ENCODE results near the gene OCRL.

DNA sequence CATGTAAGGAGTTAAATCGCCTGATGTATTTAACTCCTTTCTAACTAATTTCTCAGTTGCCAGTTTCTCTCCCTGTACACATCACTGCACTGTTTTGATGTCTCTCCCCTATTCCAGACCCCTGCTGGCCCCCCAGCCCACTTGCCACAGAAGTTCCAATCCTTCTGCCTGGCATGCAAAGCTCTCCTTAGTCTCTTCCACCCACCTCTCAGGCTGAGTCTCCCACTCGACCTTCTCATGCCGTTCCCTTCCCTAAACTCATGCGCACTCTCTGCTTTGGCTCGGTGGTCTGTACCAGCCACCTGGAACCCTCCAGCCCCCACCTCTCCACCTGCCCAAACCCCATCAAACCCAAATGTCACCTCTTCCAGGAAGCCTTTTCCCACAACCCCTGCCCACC, 57.8 kb downstream of the OCRL start:
- TF ChIP-seq, protein P1, sequence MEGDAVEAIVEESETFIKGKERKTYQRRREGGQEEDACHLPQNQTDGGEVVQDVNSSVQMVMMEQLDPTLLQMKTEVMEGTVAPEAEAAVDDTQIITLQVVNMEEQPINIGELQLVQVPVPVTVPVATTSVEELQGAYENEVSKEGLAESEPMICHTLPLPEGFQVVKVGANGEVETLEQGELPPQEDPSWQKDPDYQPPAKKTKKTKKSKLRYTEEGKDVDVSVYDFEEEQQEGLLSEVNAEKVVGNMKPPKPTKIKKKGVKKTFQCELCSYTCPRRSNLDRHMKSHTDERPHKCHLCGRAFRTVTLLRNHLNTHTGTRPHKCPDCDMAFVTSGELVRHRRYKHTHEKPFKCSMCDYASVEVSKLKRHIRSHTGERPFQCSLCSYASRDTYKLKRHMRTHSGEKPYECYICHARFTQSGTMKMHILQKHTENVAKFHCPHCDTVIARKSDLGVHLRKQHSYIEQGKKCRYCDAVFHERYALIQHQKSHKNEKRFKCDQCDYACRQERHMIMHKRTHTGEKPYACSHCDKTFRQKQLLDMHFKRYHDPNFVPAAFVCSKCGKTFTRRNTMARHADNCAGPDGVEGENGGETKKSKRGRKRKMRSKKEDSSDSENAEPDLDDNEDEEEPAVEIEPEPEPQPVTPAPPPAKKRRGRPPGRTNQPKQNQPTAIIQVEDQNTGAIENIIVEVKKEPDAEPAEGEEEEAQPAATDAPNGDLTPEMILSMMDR (IDR thresholded peaks at IDR 0.05; ENCODE audit: low read depth, low read length, poor library complexity, severe bottlenecking) = no peak
- no peak for TF ChIP-seq EZH2phosphoT487 (IDR thresholded peaks at IDR 0.05; ENCODE audit: borderline replicate concordance, low read length)

Measured in DOHH2 (cell line).